K562 (cell line): Measurements from ENCODE around the gene C17orf75. TPM values are rescaled to one million over a fixed set of nuclear protein-coding genes. Genes with fewer than 3 reads are reported as not detected.

Experiments
- BHLHE40 ChIP-seq: IDR thresholded peaks from 2 replicates; pipeline ENCODE4 v1.6.1; 2011; ENCODE audit warnings: low read length, improper control_type of control experiment
- HDAC1 ChIP-seq, 2 experiments: fragments of 450-650 bp; IDR thresholded peaks; 2 replicates each; pipeline ENCODE4 v1.6.1; 2016 to 2017; ENCODE audit warnings: inconsistent platforms in 1 of 2, mild to moderate bottlenecking in 1 of 2, moderate library complexity in 1 of 2
- HEY1 ChIP-seq: fragments of 250-450 bp; sonication (Bioruptor Pico); IDR thresholded peaks from 2 replicates; pipeline ENCODE4 v1.5.0; 2020; ENCODE audit warnings: mild to moderate bottlenecking, moderate library complexity, borderline replicate concordance
- KAT2B ChIP-seq: IDR thresholded peaks from one replicate; pipeline ENCODE4 v1.6.1; 2012; ENCODE audit warnings: low read depth, mild to moderate bottlenecking, control low read depth, inconsistent platforms, low read length, moderate library complexity
- MYNN ChIP-seq, 2 experiments: sonication (generic); formaldehyde crosslinking in 1 of 2; IDR thresholded peaks; 2 replicates each; pipeline versions ENCODE4 v1.5.0 to v1.6.1; 2016 to 2020; ENCODE audit warnings: antibody characterized with exemption in 1 of 2, missing genetic modification reagents in 1 of 2
- NFIX ChIP-seq: fragments of 250-450 bp; sonication (Bioruptor Pico); IDR thresholded peaks from 2 replicates; pipeline ENCODE4 v1.4.0; 2020; ENCODE audit warnings: low read depth, mild to moderate bottlenecking, moderate library complexity
- POLR2H ChIP-seq: IDR thresholded peaks from 2 replicates; pipeline ENCODE4 v1.6.1; 2016; ENCODE audit warnings: missing genetic modification characterization, low read depth, mild to moderate bottlenecking, control low read depth, missing compliant biosample characterization, moderate library complexity
- PTTG1 ChIP-seq: fragments of 450-650 bp; IDR thresholded peaks from 2 replicates; pipeline ENCODE4 v1.6.1; 2016; ENCODE audit warnings: low read depth, mild to moderate bottlenecking, missing genetic modification characterization, missing compliant biosample characterization
- RBBP5 ChIP-seq: fragments of 200-600 bp; sonication (generic); IDR thresholded peaks from 2 replicates; pipeline ENCODE4 v1.6.1; 2012; ENCODE audit warnings: borderline replicate concordance, mild to moderate bottlenecking, low read length, control low read depth, inconsistent platforms; ENCODE audit not compliant: insufficient read depth, poor library complexity, severe bottlenecking
- SETDB1 ChIP-seq: IDR thresholded peaks from one replicate; pipeline ENCODE4 v1.6.1; 2012; ENCODE audit warnings: low read length, control low read depth, inconsistent platforms
- SP2 ChIP-seq: IDR thresholded peaks from 2 replicates; pipeline ENCODE4 v1.6.1; 2011; ENCODE audit warnings: mild to moderate bottlenecking, low read depth, low read length, moderate library complexity; ENCODE audit not compliant: poor library complexity, severe bottlenecking; ENCODE audit errors: extremely low read depth
- STAG1 ChIP-seq: sonication (generic); formaldehyde crosslinking; IDR thresholded peaks from 2 replicates; pipeline ENCODE4 v1.5.0; 2020; ENCODE audit warnings: missing genetic modification reagents, borderline replicate concordance
- TCF7L2 ChIP-seq: fragments of 150-350 bp; IDR thresholded peaks from 2 replicates; pipeline ENCODE4 v1.6.1; 2016; ENCODE audit warnings: low read depth, mild to moderate bottlenecking, low read length, moderate library complexity
- ZBTB17 ChIP-seq: fragments of 450-650 bp; formaldehyde crosslinking; IDR thresholded peaks from 2 replicates; pipeline ENCODE4 v1.4.0; 2020; ENCODE audit warnings: mild to moderate bottlenecking
- ZNF197 ChIP-seq: fragments of 200-800 bp; sonication (Bioruptor generic); IDR thresholded peaks from 2 replicates; pipeline ENCODE4 v1.6.1; 2016; ENCODE audit warnings: low read depth, missing genetic modification characterization, missing compliant biosample characterization
- ZNF263 ChIP-seq: sonication (generic); formaldehyde crosslinking; IDR thresholded peaks from 2 replicates; pipeline ENCODE4 v1.8.0; 2022; ENCODE audit warnings: mild to moderate bottlenecking, missing genetic modification reagents, borderline replicate concordance
- ZNF436 ChIP-seq: fragments of 250-450, 450-650 bp; sonication (Bioruptor Pico); formaldehyde crosslinking; IDR thresholded peaks from 2 replicates; pipeline ENCODE4 v1.7.0; 2020; ENCODE audit warnings: mild to moderate bottlenecking
- ZNF586 ChIP-seq: fragments of 450-650 bp; formaldehyde crosslinking; conservative IDR thresholded peaks from 2 replicates; pipeline ENCODE4 v1.4.0; 2020; ENCODE audit warnings: mild to moderate bottlenecking, moderate library complexity
- polyA plus RNA-seq, 8 experiments: library from polyadenylated mRNA; depleted of rRNA in 4 of 8; stranded (reverse) in 5 of 8; unstranded in 3 of 8; fragments of >200 nt; fragmentation: Nextera tagmentation in 2 of 8; fragmentation: Illumina TruSeq in 1 of 8; extraction: Ambion mirVana in 2 of 8; extraction: Trizol in 1 of 8; gene quantifications; 2 replicates each; pipeline versions ENCODE4 v1.2.1 to v1.2.3, GENCODE V29; 2011 to 2014; ENCODE audit warnings: inconsistent platforms in 1 of 8, missing spikeins in 1 of 8
- total RNA-seq, 7 experiments: library from RNA; depleted of rRNA in 6 of 7; stranded (reverse); fragments of >200 nt in 6 of 7; fragmentation: Illumina TruSeq in 2 of 7; extraction: Trizol in 2 of 7; gene quantifications; 2 replicates each; pipeline versions ENCODE4 v1.2.1 to v1.2.3, GENCODE V29; 2011 to 2021; ENCODE audit warnings: low replicate concordance in 1 of 7
- TF ChIP-seq, protein P1 (sequence below): sonication (generic); formaldehyde crosslinking; IDR thresholded peaks from 2 replicates; pipeline ENCODE4 v1.5.0; 2020; ENCODE audit warnings: missing genetic modification reagents
- TF ChIP-seq, protein P2 (sequence below), 3 experiments: fragments of 200-800 bp in 1 of 3; sonication (Bioruptor generic) in 1 of 3; sonication (generic) in 1 of 3; formaldehyde crosslinking in 1 of 3; IDR thresholded peaks; 2 replicates each; pipeline versions ENCODE4 v1.6.1 to v1.8.0; 2016 to 2022; ENCODE audit warnings: mild to moderate bottlenecking in 2 of 3, missing compliant biosample characterization in 2 of 3, missing genetic modification characterization in 2 of 3, missing genetic modification reagents in 1 of 3
- TF ChIP-seq, protein P3 (sequence below): sonication (generic); IDR thresholded peaks from 2 replicates; pipeline ENCODE4 v1.6.1; 2016
- TF ChIP-seq, protein P4 (sequence below): fragments of 450-650 bp; IDR thresholded peaks from 2 replicates; pipeline ENCODE4 v1.6.1; 2017; ENCODE audit warnings: antibody characterized with exemption

The C17orf75 gene
- total and polyA plus RNA-seq, 9 of the 15 experiments (the other 6 are each of a cell fraction or from before 2014, with no cell fraction given) = 15.5 to 55.7 (median 18.5) TPM

DNA sequence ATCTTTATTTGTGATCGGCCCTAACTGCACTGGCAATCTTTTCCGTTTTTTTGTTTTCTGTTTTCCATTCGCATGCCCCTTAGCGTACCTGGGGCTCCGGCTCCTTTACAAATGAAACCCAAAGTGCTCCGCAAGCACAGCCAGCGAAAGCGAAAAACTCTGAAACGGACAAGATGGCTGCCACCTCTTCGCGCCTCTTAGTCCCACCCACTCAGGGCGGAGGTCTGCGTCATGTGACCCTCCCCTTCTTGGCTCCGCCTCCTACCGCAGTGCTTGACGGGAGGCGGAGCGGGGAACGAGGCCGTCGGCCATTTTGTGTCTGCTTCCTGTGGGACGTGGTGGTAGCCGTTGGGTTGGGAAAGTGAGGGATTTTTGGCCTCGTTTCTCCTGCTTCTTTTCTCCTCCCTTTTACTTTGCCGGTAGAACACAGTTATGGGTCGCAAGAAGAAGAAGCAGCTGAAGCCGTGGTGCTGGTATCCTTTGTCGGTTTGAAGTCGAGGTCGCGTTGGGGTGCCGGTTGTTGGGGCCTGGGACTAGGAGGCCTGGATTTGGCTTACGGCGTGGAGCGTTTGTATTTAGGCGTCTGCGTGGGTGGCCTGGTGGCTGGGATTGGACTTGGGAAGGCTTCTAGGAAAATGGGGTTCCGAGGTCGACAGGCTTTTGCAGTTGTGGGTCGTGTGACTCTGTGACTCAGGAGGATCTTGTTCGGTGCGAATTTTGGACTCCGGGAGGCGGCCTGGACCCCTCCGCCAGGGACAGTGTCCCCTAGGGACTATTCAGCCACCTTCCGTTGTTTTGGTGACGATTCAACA is 8.1 kb upstream of the C17orf75 start, which contains the start of gene ZNF207 (continued):
- TF ChIP-seq, protein P1, sequence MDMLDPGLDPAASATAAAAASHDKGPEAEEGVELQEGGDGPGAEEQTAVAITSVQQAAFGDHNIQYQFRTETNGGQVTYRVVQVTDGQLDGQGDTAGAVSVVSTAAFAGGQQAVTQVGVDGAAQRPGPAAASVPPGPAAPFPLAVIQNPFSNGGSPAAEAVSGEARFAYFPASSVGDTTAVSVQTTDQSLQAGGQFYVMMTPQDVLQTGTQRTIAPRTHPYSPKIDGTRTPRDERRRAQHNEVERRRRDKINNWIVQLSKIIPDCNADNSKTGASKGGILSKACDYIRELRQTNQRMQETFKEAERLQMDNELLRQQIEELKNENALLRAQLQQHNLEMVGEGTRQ (CRISPR knock-in tag) = peak; percentile 98
- TF ChIP-seq, protein P2, sequence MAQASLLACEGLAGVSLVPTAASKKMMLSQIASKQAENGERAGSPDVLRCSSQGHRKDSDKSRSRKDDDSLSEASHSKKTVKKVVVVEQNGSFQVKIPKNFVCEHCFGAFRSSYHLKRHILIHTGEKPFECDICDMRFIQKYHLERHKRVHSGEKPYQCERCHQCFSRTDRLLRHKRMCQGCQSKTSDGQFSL (CRISPR knock-in tag; IDR thresholded peaks at IDR 0.05) = no peak
- TF ChIP-seq, protein P2 (tag; IDR thresholded peaks at IDR 0.05) = no peak
- TF ChIP-seq ZBTB17 (no peak), ZNF197 (CRISPR knock-in tag) (no peak), MYNN (IDR thresholded peaks at IDR 0.05) (peak; percentile 61; the same call in 1 of the 2 replicates), MYNN (CRISPR knock-in tag; IDR thresholded peaks at IDR 0.05) (no peak), POLR2H (peak; percentile 97), ZNF263 (CRISPR knock-in tag) (no peak), HEY1 (CRISPR knock-in tag) (no peak), PTTG1 (tag) (no peak), BHLHE40 (no peak), ZNF436 (CRISPR knock-in tag) (no peak), STAG1 (CRISPR knock-in tag) (no peak), SP2 (no peak), NFIX (CRISPR knock-in tag) (no peak), SETDB1 (no peak), ZNF586 (0 out of 2 replicates have a peak, but pooled peaks have one; percentile 34), RBBP5 (peak; percentile 75), KAT2B (no peak), TCF7L2 (no peak), HDAC1 (IDR thresholded peaks at IDR 0.05) (peak in 1 of 2 experiments; percentile 84; a peak in 2 of 4 replicates)
- TF ChIP-seq, protein P3, sequence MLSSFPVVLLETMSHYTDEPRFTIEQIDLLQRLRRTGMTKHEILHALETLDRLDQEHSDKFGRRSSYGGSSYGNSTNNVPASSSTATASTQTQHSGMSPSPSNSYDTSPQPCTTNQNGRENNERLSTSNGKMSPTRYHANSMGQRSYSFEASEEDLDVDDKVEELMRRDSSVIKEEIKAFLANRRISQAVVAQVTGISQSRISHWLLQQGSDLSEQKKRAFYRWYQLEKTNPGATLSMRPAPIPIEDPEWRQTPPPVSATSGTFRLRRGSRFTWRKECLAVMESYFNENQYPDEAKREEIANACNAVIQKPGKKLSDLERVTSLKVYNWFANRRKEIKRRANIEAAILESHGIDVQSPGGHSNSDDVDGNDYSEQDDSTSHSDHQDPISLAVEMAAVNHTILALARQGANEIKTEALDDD = no peak; the same call in 1 of the 2 replicates
- TF ChIP-seq, protein P4, sequence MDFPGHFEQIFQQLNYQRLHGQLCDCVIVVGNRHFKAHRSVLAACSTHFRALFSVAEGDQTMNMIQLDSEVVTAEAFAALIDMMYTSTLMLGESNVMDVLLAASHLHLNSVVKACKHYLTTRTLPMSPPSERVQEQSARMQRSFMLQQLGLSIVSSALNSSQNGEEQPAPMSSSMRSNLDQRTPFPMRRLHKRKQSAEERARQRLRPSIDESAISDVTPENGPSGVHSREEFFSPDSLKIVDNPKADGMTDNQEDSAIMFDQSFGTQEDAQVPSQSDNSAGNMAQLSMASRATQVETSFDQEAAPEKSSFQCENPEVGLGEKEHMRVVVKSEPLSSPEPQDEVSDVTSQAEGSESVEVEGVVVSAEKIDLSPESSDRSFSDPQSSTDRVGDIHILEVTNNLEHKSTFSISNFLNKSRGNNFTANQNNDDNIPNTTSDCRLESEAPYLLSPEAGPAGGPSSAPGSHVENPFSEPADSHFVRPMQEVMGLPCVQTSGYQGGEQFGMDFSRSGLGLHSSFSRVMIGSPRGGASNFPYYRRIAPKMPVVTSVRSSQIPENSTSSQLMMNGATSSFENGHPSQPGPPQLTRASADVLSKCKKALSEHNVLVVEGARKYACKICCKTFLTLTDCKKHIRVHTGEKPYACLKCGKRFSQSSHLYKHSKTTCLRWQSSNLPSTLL = no peak
